Suppressor macrophage (primary cell): Measurements from ENCODE around the gene ABCD1.

ENCODE experiments used
- DNase-seq, 4 experiments: peaks; one replicate each; pipeline ENCODE4 v3.0.0-alpha.2; 2020 to 2022

The ABCD1 gene

GRCh38 chrX:153763298-153763932 lies 38.8 kb downstream of the ABCD1 start:
- no peak for DNase-seq

- DNase-seq, result peak; percentile 77 to 87 (median 80)
Measured at GRCh38 chrX:153763989-153764755, 39.5 kb downstream of the ABCD1 start, which contains the start of gene PLXNB3. PLXNB3 (plus strand) TSS chrX:153764249; CDS start chrX:153765536, 1,287 bp downstream.

DNA sequence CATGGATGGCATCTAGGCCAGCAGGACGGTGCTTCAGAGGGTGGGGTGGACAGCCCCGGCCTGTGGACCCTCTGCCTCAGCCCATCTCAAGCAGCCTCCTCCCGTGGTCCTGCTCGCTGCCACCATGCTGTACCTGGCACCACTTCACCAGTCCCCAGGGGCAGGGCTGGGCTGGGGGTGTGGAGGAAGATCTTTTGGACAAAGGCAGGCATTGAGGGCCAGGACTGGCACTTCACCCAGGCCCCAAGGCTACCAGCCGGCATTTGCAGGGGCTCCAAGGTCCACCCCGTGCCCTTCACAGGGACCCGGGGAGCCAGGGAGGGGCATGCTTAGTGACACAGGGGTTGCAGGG lies 40.1 kb downstream of the ABCD1 start:
- DNase-seq, result no peak

GRCh38 chrX:153765138-153766079 lies 40.8 kb downstream of the ABCD1 start:
- DNase-seq, result peak in 1 of 4 experiments; percentile 6

DNA sequence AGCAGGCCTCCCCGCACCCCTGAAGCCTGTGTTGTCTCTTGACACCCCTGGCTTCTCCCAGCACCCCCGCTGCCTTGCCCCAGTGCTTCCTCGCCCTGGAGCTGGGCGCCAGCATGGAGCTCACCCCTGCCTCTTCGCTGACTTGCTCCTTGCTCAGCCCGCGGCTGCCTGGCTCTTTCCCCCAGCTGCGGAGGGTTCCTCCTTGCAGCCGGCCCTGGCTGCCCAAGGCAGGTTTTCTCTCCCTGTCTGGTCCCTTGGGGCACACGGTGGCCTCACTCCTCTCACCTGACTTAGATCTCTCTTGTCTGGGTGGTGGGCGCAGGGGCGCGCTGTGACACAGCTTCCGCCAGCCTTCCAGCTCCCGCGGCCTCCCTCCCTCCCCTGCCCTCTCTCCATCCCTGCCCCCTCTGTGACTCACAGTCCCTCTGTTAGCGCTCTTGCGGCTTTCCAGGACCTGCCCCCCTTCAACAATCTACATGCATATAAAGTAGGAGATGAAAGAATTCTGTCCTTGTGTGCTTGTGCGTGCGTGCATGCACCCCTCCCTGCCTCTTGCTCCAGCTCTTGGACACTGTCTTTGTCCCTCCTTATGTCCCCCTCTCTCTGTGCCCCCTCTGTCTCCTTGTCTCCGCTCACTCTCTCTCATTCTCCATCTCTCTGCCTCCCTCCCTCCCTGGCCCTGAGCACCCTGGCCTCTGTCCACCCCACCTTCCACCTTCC lies 41.6 kb downstream of the ABCD1 start:
- DNase-seq, result peak; percentile 26 to 65 (median 50)

GRCh38 chrX:153766871-153767673 lies 42.4 kb downstream of the ABCD1 start:
- no peak for DNase-seq

- no peak for DNase-seq
Measured at GRCh38 chrX:153767674-153768055, 43.0 kb downstream of the ABCD1 start.

DNA sequence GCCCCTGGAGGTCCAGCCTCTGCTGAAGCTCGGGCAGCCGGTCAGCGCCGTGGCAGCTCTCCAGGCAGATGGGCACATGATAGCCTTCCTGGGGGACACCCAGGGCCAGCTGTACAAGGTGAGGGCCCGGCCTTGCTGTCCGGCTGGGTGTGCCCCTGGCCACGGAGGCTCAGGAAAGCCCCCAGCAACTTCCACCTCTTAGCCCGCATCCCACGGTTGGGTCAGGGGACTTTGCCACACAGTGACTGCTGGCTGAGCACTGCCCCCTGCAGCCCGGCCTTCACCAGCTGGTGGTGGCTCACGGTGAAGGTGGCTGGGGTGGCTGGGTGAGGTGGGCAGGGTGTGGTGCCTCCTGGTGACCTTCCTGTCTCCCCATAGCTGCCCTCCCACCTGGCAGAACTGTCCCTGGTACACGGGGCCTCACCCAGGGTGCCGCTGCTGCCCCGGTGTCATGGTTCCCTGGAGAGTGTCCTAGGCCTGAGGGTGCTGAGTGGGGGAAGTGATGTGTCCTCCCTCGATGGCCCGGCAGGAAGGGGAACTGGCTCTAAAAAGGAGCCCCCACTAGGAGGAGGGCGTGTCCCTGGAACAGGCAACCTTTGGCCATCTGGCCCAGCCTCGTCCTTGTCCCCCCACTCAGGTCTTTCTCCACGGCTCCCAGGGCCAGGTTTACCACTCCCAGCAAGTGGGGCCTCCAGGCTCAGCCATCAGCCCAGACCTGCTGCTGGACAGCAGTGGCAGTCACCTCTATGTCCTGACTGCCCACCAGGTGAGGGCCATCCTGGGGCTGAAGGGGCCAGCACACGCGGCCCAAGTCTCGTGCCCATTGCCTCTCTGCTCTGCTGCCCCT lies 43.9 kb downstream of the ABCD1 start:
- DNase-seq, result peak in 1 of 4 experiments; percentile 21

DNA sequence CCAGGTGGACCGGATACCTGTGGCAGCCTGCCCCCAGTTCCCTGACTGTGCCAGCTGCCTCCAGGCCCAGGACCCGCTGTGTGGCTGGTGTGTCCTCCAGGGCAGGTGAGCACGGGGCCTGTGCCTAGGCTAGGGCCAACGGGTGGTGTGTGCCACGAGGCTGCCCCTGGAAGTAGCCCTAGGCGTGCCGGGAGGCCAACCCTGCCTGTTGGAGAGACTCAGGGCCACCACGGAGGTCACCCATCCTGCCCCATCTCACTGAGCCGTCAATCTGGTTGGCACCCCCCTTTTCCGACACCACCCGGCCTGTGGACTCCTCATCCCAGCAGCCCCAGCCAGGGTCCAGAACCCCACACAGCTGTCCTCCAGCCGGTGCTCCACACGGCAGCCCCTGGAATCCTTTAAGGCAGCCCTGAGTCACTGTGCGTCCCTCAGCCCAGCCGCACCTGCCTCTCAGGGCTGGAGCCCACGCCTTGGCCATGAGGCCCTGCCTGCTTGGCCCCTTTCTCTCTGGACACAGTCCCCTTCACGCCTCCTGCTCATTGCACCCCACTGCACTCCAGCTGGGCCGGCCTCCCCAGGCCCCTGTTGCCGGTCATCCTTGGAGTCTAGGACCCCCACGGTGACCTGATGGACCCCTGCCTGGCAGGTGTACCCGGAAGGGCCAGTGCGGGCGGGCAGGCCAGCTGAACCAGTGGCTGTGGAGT lies 44.7 kb downstream of the ABCD1 start:
- DNase-seq, result no peak

- peak in 3 of 4 experiments; percentile 6 to 23 (median 14) for DNase-seq
Measured at GRCh38 chrX:153769865-153770600, 45.4 kb downstream of the ABCD1 start.

DNA sequence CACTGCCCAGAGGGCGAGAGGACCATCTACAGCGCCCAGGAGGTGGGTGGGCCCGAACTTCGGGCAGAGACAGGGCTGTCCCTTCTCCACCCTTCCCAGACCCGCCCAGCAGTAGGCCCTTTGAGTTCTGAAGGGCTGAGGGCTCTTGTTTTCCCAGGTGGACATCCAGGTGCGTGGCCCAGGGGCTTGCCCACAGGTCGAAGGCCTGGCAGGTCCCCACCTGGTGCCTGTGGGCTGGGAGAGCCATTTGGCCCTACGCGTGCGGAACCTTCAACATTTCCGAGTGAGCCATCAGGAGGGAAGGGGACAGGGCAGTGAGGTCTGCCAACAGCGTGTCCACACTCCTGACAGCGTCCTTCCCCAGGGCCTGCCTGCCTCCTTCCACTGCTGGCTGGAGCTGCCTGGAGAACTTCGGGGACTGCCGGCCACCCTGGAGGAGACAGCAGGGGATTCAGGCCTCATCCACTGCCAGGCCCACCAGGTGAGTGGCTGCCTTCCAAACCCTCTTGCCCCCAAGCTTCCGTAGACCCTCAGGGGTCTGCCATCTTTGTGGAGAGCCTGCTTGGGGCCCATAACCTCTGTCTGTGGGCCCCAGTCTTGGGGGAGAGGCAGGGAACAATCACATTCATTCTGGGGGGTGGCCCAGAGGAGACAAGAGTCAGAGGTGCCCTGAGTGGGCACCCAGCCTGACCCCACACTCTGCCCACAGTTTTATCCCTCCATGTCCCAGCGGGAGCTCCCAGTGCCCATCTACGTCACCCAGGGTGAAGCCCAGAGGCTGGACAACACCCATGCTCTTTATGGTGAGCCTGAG lies 46.2 kb downstream of the ABCD1 start:
- DNase-seq, result no peak

- no peak for DNase-seq
Measured at GRCh38 chrX:153771415-153772315, 47.0 kb downstream of the ABCD1 start.

DNA sequence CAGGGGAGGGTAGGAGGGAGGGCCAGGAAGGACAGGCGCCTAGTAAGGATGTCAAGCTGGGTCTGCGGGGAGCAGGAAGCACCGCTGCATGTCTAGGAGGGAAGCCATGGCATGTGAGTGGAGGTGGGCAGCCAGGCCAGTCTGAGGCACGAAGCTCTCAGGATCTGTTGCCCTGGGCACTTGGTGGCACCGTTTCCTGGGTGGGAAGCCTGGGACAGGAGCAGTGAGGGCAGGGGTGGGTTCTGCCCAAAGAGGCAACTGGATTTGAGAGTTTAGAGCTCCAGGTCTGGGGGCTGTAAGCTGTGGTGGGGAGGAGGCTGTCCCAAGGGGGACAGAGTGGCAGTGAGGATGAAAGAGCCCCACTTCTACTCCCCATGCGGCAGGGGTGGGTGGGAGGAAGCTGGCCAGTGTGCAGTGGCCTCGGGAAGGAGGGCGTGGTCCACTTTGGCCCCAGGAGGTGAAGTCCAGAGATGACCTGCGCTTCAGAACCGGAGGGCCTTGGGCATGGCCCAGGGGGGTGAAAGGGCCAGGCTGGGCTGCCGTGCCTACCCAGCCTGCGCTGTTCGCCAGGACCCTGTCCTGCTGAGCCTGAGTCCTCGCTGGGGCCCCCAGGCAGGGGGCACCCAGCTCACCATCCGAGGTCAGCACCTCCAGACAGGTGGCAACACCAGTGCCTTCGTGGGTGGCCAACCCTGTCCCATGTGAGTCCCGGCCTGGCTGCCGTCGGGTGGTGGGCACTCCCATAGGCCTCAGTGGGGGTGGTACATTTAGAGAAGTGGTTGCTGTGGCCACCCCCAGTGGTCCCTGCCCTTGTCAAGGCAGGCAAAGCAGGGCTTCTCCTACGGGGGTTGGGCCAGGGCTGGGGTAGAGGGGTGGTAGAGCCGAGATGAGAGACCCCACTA lies 47.9 kb downstream of the ABCD1 start:
- no peak for DNase-seq

- DNase-seq, result no peak
Measured at GRCh38 chrX:153773218-153773611, 48.6 kb downstream of the ABCD1 start.

DNA sequence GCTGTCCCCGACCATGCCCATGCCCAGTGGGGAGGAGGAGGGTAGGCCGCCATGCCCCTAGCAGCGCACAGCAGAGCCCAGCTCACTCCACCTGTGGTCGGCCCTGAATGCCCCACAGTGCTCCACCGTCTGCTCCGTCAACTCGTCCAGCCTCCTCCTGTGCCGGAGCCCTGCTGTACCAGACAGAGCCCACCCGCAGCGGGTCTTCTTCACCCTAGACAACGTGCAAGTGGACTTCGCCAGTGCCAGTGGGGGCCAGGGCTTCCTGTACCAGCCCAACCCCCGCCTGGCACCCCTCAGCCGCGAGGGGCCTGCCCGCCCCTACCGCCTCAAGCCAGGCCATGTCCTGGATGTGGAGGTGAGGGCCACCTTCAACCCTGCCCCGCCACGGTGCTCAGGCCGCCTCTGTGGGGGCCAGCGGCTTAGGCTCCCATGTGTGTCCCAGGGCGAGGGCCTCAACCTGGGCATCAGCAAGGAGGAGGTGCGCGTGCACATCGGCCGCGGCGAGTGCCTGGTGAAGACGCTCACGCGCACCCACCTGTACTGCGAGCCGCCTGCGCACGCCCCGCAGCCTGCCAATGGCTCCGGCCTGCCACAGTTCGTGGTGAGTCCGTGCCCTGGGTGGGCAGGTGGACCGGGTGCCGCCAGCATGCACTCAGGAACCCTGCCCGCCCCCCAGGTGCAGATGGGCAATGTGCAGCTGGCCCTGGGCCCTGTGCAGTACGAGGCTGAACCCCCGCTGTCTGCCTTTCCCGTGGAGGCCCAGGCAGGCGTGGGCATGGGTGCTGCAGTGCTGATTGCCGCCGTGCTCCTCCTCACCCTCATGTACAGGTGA lies 49.3 kb downstream of the ABCD1 start:
- no peak for DNase-seq
